Measurements from ENCODE around the gene NISCH. TPM values are rescaled to one million over a fixed set of nuclear protein-coding genes. Genes with fewer than 3 reads are reported as not detected.

Gene NISCH
- total and polyA plus RNA-seq, 3 donors from 2014 or later: 166 to 327 (median 315) TPM

- H3K27me3 ChIP-seq: no peaks in the 10 kb centered on the region
- peak overlapping the region; percentile 81 to 84 for H3K27ac ChIP-seq
- DNase-seq: no peak
- no peak for TF ChIP-seq CTCF (IDR thresholded peaks at IDR 0.05)
- no peak for TF ChIP-seq POLR2A (IDR thresholded peaks at IDR 0.05)
- H3K4me3 ChIP-seq: no peak overlapping the region
- no peaks in the 10 kb centered on the region for H3K36me3 ChIP-seq (ENCODE audit: low read depth, missing control alignments)
- intact Hi-C loops (cut with DNase I; ENCODE audit: low total_unique reads): no loop called here
- H3K4me1 ChIP-seq: peaks cover 49% of the 10 kb centered on the region
- H3K9me3 ChIP-seq: no peaks in the 10 kb centered on the region
- 31 to 55% methylated on average over 9 of the region's 9 CpGs for WGBS, 2 donors
Measured at GRCh38 chr3:52468336-52468735, 12.9 kb downstream of the NISCH start.

GRCh38 chr3:52469001-52469400 is 13.6 kb downstream of the NISCH start:
- Histone ChIP-seq H3K27me3 (no peaks in the 10 kb centered on the region), H3K4me1 (peaks cover 49% of the 10 kb centered on the region), H3K9me3 (no peaks in the 10 kb centered on the region), H3K27ac (peak overlapping the region; percentile 81 to 84), H3K4me3 (no peak overlapping the region), H3K36me3 (ENCODE audit: low read depth, missing control alignments) (no peaks in the 10 kb centered on the region)
- intact Hi-C loops (cut with DNase I; ENCODE audit: low total_unique reads): no loop called here
- WGBS, 2 donors: 43 to 47% methylated on average over 5 of the region's 5 CpGs
- DNase-seq: no peak
- TF ChIP-seq CTCF (IDR thresholded peaks at IDR 0.05) (no peak), POLR2A (IDR thresholded peaks at IDR 0.05) (no peak)

- Histone ChIP-seq H3K36me3 (ENCODE audit: low read depth, missing control alignments) (no peaks in the 10 kb centered on the region), H3K27me3 (no peaks in the 10 kb centered on the region), H3K4me1 (peaks cover 49% of the 10 kb centered on the region), H3K4me3 (no peak overlapping the region), H3K27ac (peak overlapping the region; percentile 77 to 84), H3K9me3 (no peaks in the 10 kb centered on the region)
- WGBS, 2 donors: 85 to 100% methylated on average over 1 to 4 of the region's 4 CpGs
- no peak for DNase-seq
- intact Hi-C loops (cut with DNase I; ENCODE audit: low total_unique reads): no loop called here
- TF ChIP-seq POLR2A (IDR thresholded peaks at IDR 0.05): no peak
- TF ChIP-seq CTCF (IDR thresholded peaks at IDR 0.05): no peak
Measured at GRCh38 chr3:52470920-52471319, 15.5 kb downstream of the NISCH start.

- Histone ChIP-seq H3K27me3 (no peaks in the 10 kb centered on the region), H3K36me3 (ENCODE audit: low read depth, missing control alignments) (no peaks in the 10 kb centered on the region), H3K9me3 (no peaks in the 10 kb centered on the region), H3K4me1 (peaks cover 43% of the 10 kb centered on the region), H3K27ac (peak overlapping the region; percentile 77 to 84), H3K4me3 (no peak overlapping the region)
- 58 to 63% methylated on average over 5 to 26 of the region's 26 CpGs for WGBS, 2 donors
- peak; percentile 39 to 61 (median 54) for TF ChIP-seq CTCF (IDR thresholded peaks at IDR 0.05)
- TF ChIP-seq POLR2A (IDR thresholded peaks at IDR 0.05): no peak
- peak; percentile 80 for DNase-seq
- intact Hi-C loops (cut with DNase I; ENCODE audit: low total_unique reads): no loop called here
Measured at GRCh38 chr3:52471371-52472238, 16.2 kb downstream of the NISCH start.

Measured in testis (tissue), 3 donors.